Aortic smooth muscle cell (primary cell): ENCODE measurements around the gene SLC35B2. TPM values are rescaled to one million over a fixed set of nuclear protein-coding genes. Genes with fewer than 3 reads are reported as not detected.

Experiments
- total RNA-seq: library from RNA; depleted of rRNA; stranded (reverse); fragments of >200 nt; gene quantifications from 2 replicates; pipeline ENCODE4 v1.2.3, GENCODE V29; 2014

Gene SLC35B2, protein sequence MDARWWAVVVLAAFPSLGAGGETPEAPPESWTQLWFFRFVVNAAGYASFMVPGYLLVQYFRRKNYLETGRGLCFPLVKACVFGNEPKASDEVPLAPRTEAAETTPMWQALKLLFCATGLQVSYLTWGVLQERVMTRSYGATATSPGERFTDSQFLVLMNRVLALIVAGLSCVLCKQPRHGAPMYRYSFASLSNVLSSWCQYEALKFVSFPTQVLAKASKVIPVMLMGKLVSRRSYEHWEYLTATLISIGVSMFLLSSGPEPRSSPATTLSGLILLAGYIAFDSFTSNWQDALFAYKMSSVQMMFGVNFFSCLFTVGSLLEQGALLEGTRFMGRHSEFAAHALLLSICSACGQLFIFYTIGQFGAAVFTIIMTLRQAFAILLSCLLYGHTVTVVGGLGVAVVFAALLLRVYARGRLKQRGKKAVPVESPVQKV
- total RNA-seq, result 95.3 and 107 TPM in 2 replicates

DNA sequence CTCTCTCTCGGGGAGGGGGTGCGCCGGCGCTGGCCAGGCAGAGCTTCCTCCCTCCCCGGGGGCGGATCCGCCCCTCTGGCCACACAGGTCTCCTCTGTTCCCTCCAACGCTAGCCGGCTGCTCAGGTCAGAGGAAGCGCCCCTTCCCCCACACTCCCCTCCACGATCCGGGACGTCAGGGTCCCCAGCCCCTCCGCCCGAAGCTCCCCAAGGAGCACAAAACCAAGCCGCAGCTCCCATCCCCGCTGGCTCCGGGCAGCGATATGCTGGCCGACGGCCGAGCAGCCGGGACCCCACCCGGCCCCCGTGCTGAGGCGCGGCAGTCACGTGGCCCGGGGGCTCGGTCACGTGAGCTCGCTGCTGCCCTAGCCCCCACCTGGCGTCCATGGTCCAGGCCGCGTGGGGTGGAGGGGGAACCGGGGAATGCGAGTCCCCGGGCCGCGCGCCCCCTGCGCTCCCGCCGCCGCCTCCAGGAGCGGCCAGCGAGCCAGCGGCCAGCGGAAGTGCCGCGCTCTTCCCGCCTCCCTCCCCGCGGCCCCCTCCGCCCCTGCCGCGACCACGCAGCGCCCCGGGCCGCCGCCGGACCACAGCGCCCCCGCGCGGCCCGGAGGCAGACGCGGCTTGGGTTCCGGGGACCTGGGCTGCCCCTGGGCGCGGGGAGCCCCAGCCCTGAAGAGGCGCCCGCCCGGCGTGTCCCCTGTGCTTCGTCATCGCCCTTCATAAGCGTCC is at the start of gene SLC35B2:
Gene SLC35B2, minus strand, starts transcription at position 504 of the 728 bp plus-strand sequence. Its CDS starts 118 bp downstream, at position 386.

DNA sequence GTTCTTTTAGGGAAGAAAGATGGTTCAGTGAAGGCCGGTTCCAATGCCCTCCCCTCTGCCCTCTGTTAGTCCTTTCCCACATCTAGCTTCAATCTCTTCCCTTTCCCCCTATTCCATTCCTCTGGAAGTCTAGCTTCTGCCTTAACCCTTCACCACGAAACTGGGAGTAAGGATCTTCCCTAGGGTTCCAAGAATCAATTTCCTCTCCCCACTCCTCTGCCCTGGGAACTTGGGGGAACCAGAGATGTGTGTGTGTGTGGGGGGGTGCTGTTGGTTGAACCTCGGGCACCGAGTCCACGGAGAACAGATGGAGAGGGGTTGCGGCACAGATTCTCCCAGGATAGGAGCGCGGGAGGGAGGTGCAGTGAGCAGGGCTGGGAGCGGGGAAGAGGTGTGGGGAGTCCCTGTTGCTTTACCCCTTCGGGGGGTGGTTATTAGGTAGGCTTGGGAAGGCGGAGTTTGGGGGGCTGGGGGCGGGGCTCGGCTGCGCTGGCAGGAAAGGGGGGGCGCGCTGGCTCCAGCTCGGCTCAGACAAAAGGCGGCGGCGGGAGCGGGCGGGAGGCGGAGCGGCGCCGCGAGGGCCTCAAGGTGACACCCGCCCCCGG is 12.7 kb upstream of the SLC35B2 start, which contains the start of gene TMEM151B:
Gene TMEM151B, plus strand, starts transcription at position 530 of the 605 bp plus-strand sequence. CDS start 293 bp downstream, outside the sequence.

DNA sequence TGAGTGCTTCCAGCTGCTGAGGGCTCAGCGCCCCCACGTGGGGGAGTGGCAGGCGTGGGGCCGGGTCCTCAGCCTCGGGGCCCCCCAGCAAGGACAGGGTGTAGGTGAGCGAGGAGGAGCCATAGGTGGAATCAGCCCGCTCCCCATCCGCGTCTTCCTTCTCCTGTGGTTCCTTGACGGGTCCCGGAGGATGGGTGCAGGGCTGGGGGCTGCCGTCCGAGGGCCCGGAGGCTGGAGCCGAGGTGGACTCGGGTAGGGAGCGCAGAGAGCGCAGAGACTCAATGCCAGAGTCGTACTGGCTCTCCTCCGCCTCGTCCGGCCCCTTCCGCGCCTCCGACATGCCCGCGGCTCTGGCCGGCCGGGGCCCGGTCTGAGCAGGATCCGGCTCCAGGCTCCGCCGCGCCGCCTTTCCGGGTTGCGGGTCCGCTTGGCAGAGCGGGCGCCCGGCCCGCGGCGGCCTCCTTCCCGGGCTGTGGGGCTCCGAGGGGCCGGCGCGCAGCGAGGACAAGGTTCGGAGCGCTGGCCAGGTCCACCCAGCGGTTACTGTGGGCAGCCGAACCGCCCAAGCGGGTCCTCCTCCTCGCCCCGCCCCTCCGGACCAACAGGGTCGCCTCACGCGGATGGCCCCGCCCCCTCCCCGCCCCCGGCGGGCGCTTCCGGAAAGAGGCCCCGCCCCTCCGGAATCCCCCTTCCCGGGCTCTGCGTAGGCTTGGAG is 7.8 kb upstream of the SLC35B2 start, which contains the start of gene NFKBIE:
Gene NFKBIE, minus strand, starts transcription at position 545 of the 715 bp plus-strand sequence. Its CDS starts 205 bp downstream, at position 340.

DNA sequence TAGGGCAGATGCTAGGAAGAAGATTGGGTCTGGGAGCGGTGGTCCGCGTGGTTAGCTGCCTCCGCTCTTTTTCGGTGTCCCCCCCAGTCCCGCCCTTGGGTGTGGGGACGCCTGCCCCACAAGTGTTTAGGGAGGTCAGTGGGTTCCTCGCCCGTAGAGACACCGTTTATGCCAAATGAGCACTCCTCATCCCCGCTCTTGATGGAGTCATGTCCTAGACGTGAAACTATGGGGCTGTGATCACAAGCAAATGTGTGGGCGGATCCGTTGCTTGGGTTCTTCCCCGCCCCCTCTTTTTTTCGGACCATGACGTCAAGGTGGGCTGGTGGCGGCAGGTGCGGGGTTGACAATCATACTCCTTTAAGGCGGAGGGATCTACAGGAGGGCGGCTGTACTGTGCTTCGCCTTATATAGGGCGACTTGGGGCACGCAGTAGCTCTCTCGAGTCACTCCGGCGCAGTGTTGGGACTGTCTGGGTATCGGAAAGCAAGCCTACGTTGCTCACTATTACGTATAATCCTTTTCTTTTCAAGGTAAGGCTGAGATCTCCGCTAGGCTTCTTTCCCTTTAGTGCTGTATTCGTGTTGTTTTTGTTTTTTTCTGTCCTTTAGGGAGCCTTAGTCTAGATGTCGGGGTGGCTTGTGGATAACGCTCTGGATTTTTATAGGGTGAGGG is 10.5 kb downstream of the SLC35B2 start, which contains the start of gene HSP90AB1:
Gene HSP90AB1, plus strand, starts transcription at position 439 of the 675 bp plus-strand sequence. CDS start 1,529 bp downstream, outside the sequence.

DNA sequence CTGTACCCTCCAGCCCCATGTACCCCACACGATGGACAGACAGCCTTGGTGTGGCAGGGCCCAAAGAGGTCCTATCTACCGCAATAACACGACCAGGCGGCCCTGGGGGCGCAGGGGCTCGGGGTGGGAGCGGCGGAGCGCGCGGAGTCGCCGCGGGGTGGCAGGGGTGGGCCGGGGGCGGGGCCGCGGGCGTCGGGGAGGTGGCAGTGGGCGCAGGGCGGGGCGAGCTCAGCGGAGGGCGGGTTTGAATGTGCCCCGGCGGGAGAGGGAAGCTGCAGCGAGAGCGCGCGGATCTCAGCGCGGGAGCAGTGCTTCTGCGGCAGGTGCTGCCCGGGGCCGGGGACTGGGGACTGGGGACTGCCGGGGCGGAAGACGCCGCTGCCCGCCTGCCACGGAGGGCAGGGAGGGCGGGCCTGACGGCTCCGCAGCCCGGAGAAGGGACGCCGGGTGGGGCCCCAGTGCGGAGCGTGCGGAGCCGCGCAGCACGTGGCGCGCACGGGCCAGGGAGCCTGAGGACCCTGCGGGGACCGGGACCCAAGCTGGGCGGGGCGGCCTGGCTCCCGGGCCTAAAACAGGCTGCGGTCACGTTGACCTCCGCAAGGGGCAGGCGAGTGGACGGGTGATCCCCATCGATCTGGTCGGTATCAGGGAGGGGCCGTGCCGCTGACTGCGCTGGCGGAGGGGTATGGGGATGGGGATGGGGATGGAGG is 33.9 kb downstream of the SLC35B2 start, which contains the start of gene SLC29A1:
Gene SLC29A1, plus strand, starts transcription at position 277 of the 710 bp plus-strand sequence. CDS start 3,719 bp downstream, outside the sequence.

DNA sequence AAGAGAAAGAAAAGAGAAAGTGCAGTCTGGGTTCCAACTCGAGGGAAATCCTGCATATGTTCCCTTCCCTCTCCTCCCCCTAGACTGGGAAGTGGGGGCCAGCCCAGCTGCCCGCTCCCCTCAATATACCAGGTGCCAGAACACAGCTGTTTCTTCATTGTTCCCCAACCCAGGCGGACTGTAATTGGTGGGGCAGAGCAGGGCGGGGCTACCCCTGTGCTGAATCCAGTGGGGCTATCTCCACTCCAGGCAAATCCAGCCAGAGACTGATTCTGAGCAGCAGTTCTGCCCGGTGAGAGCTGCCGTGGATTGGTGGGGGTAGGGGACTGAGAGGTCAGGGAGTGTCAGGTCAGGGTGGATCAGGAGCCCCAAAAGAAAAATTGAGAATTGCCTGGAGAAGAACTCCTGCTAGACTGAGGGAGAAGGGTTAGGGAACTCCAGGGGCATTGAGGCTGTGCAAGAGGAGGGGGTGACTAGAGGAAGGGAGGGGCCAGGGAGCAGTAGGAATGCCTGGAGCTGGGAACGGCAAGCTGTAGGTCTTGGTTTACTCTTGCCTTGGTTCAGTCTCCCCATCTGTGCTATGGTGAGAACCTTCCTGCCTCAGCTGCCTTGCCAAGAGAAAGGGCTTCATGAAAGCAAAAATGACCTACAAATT is 40.5 kb downstream of the SLC35B2 start, which contains the start of gene MYMX:
Gene MYMX, plus strand, starts transcription at position 250 of the 655 bp plus-strand sequence. CDS start 546 bp downstream, outside the sequence.

Other genes starting within 250 kb of the SLC35B2 start
- 34.4 and 43.9 TPM in 2 replicates for gene MRPL14, start 130.1 kb downstream of the SLC35B2 start, total RNA-seq
- gene TMEM63B, start 130.0 kb downstream of the SLC35B2 start, total RNA-seq, result 19.4 and 21.5 TPM in 2 replicates
- 0.13 and 0.25 TPM in 2 replicates for gene CAPN11, start 98.7 kb downstream of the SLC35B2 start, total RNA-seq
- not detected in 2 replicates for gene MYMX, start 40.6 kb downstream of the SLC35B2 start, total RNA-seq
- gene SLC29A1, start 33.9 kb downstream of the SLC35B2 start, total RNA-seq, result 19.0 and 19.1 TPM in 2 replicates
- 370 and 374 TPM in 2 replicates for gene HSP90AB1, start 10.4 kb downstream of the SLC35B2 start, total RNA-seq
- gene NFKBIE, start 8.0 kb upstream of the SLC35B2 start, total RNA-seq, result 2.6 and 3.6 TPM in 2 replicates
- gene TMEM151B, start 12.9 kb upstream of the SLC35B2 start, total RNA-seq, result under 0.01 TPM in 1 of 2 replicates, not detected in the other
- gene AARS2, start 55.8 kb upstream of the SLC35B2 start, total RNA-seq, result 7.4 and 11.1 TPM in 2 replicates
- gene SPATS1, start 85.1 kb upstream of the SLC35B2 start, total RNA-seq, result not detected in 2 replicates
- gene CDC5L, start 130.2 kb upstream of the SLC35B2 start, total RNA-seq, result 21.8 and 22.4 TPM in 2 replicates